ENCODE data around the gene SF3A2. TPM values are rescaled to one million over a fixed set of nuclear protein-coding genes. Genes with fewer than 3 reads are reported as not detected.

SF3A2 gene
- total and polyA plus RNA-seq, 4 donors = 23.8 to 64.9 (median 59.1) TPM

DNA sequence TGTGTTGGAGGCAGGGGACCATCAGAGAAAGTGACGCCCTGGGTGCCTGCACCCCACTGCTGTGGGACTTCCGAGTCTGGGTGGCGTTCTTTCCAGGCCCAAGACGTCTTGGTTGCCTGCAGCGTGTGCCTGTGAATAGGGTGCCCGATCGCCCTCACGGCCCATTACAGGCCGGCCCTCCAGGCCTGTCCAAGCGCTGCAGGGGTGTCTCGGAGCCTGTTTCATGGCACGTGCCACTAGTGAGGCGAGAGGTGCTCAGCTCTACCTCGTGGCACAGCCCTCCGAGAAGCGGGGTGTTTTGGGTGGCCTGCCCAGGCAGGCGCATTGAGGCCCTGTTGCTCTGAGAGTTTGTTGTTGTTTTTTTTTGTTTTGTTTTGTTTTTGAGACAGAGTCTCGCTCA, 42.8 kb upstream of the SF3A2 start:
- no peaks in the 10 kb centered on the region for H3K9me3 ChIP-seq (ENCODE audit: control insufficient read depth, low read length)
- H3K27ac ChIP-seq (ENCODE audit: low read depth in 1 of 2, low read length in 2 of 2) = no peak overlapping the region
- no peak overlapping the region for H3K4me3 ChIP-seq (ENCODE audit: low read length in 2 of 2)
- 95 to 97% methylated on average over 18 of the region's 18 CpGs for WGBS, 2 donors
- intact Hi-C loops (cut with DNase I) = no loop called here
- DNase-seq (no peak), ATAC-seq (ENCODE audit: low FRiP score) (no peak)
- no peaks in the 10 kb centered on the region for H3K27me3 ChIP-seq (ENCODE audit: control insufficient read depth in 1 of 2, insufficient read depth in 2 of 2, low read length in 1 of 2)
- H3K36me3 ChIP-seq (ENCODE audit: control insufficient read depth in 1 of 2, insufficient read depth in 2 of 2, low read length in 1 of 2) = no peaks in the 10 kb centered on the region
- H3K4me1 ChIP-seq (ENCODE audit: control insufficient read depth in 1 of 2, insufficient read depth in 2 of 2, low read length in 2 of 2) = no peaks in the 10 kb centered on the region

DNA sequence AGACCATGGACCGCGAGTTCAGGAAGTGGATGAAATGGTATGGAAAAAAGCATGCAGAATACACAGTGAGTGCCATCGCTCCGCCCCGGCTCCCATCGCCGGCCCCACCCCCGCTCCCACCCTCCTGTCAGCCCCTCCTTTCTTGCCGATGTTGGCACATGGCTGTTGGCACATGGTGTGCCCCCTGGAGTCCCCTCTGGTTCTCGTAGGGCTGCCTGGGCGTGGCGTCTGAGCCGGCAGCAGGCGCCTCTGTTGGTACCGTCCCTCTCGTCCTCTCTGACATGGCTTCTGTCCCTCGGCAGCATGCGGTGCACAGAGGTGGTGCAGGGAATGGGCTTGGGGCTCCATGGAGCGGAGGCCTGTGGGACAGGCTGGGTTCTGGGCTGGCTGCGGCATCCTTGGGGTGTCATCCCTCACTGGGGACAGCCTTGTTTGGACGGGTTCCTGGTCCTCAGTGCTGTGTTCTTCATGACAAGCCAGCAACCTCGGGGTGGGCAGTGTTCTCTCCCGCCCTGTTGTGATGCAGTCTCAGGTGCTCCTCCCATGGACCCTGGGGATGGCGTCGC, 42.0 kb upstream of the SF3A2 start:
- intact Hi-C loops (cut with DNase I) = loop anchor here in 1 of 2 donors (5.0 kb wide), 1 partner anchor 37 kb away; no protein-coding TSS in a partner anchor
- H3K9me3 ChIP-seq (ENCODE audit: control insufficient read depth, low read length) = no peaks in the 10 kb centered on the region
- WGBS, 2 donors = 81 to 85% methylated on average over 25 of the region's 25 CpGs
- no peaks in the 10 kb centered on the region for H3K4me1 ChIP-seq (ENCODE audit: control insufficient read depth in 1 of 2, insufficient read depth in 2 of 2, low read length in 2 of 2)
- H3K27me3 ChIP-seq (ENCODE audit: control insufficient read depth in 1 of 2, insufficient read depth in 2 of 2, low read length in 1 of 2) = no peaks in the 10 kb centered on the region
- H3K4me3 ChIP-seq (ENCODE audit: low read length in 2 of 2) = no peak overlapping the region
- no peak overlapping the region for H3K27ac ChIP-seq (ENCODE audit: low read depth in 1 of 2, low read length in 2 of 2)
- H3K36me3 ChIP-seq (ENCODE audit: control insufficient read depth in 1 of 2, insufficient read depth in 2 of 2, low read length in 1 of 2) = no peaks in the 10 kb centered on the region
- DNase-seq (no peak), ATAC-seq (ENCODE audit: low FRiP score) (no peak)

DNA sequence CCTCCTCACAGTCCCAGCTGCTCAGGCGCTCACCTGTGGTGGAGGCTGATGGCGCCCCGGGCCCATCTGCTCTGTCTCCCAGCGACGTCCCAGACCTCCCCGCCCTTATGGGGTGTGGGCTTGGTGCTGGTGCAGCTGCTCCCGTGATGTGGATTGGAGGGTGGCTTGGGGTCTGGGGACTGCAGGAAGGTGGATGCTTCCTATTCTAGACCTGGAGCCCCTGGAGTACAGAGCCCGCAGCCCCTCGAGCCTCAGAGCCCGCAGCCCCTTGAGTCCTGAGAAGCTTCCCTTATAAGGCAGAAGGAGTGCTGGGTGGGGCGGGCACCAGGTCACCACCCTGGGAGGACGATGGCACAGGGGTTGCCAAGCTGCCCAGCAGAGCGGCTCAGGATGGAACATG, 41.3 kb upstream of the SF3A2 start:
- Histone ChIP-seq H3K27me3 (ENCODE audit: control insufficient read depth in 1 of 2, insufficient read depth in 2 of 2, low read length in 1 of 2) (no peaks in the 10 kb centered on the region), H3K9me3 (ENCODE audit: control insufficient read depth, low read length) (no peaks in the 10 kb centered on the region), H3K4me3 (ENCODE audit: low read length in 2 of 2) (no peak overlapping the region), H3K36me3 (ENCODE audit: control insufficient read depth in 1 of 2, insufficient read depth in 2 of 2, low read length in 1 of 2) (no peaks in the 10 kb centered on the region), H3K4me1 (ENCODE audit: control insufficient read depth in 1 of 2, insufficient read depth in 2 of 2, low read length in 2 of 2) (no peaks in the 10 kb centered on the region), H3K27ac (ENCODE audit: low read depth in 1 of 2, low read length in 2 of 2) (no peak overlapping the region)
- WGBS, 2 donors = 93 to 95% methylated on average over 13 of the region's 13 CpGs
- ATAC-seq (ENCODE audit: low FRiP score) (no peak), DNase-seq (no peak)
- intact Hi-C loops (cut with DNase I) = loop anchor here in 1 of 2 donors (5.0 kb wide), 1 partner anchor 38 kb away; no protein-coding TSS in a partner anchor

DNA sequence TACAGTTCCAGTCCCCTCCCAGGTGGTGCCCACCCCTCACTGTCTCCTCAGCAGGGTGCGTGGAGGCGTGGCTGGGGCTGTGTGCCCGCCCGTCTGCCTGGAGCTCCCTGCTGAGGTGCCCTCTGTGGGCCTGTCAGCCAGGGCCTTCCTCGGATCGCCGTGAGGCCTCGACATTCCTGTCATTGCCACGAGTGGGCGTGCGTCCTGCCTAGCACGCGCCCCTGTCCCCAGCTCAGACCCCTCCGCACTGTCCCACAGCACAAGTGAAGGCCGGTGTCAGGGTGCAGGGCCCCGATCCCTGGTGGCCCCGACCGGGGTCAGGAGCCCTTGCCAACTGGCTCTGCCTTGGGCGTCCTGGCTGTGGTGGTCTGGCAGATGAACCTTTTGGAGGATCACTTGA, 40.7 kb upstream of the SF3A2 start:
- 94 to 95% methylated on average over 19 of the region's 19 CpGs for WGBS, 2 donors
- ATAC-seq (ENCODE audit: low FRiP score) = no peak
- DNase-seq = no peak
- Histone ChIP-seq H3K4me3 (ENCODE audit: low read length in 2 of 2) (no peak overlapping the region), H3K27ac (ENCODE audit: low read depth in 1 of 2, low read length in 2 of 2) (no peak overlapping the region), H3K4me1 (ENCODE audit: control insufficient read depth in 1 of 2, insufficient read depth in 2 of 2, low read length in 2 of 2) (no peaks in the 10 kb centered on the region), H3K9me3 (ENCODE audit: control insufficient read depth, low read length) (no peaks in the 10 kb centered on the region), H3K27me3 (ENCODE audit: control insufficient read depth in 1 of 2, insufficient read depth in 2 of 2, low read length in 1 of 2) (no peaks in the 10 kb centered on the region), H3K36me3 (ENCODE audit: control insufficient read depth in 1 of 2, insufficient read depth in 2 of 2, low read length in 1 of 2) (no peaks in the 10 kb centered on the region)
- intact Hi-C loops (cut with DNase I) = loop anchor here in 1 of 2 donors (5.0 kb wide), 1 partner anchor 39 kb away; no protein-coding TSS in a partner anchor

DNA sequence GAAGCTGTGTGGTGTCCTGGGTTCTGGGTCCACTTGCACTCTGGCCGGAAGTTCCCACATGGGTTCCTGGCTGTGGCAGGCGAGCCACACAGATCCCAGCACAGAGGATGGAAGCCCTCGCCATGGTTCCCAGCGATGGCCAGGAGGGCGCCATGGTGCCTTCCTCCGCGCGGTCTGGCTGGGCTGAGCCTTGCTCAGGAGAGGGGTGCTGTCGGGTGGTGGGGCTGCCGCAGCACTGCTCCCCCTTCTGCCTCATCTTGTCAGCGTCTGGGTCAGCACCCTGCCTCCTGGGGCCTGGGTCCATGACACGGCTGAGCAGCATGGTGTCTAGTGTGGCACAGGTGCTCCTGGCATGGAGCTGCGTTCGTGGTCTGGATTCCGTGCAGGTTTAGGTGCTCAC, 39.4 kb upstream of the SF3A2 start:
- no peak for ATAC-seq (ENCODE audit: low FRiP score)

DNA sequence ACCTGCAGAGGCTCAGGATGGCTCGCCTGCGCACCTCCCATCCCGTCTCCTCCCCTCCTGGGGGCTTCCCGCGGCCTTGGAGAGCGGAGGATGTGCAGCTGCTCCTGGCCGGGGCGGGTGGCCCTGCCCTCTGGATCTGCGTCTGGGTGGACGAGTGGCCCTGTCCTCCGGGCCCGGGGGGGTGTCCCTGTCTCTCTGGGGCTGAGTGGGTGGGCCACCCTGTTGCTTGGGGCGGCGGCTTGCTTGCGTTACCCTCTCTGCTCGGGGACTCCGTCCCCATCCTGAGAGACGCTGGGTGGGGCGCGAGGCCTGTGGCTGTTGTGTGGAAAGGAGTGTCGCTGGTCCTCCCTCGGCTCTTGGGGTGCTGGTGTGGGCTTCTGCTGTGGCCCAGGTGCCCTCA, 38.3 kb upstream of the SF3A2 start:
- no peaks in the 10 kb centered on the region for H3K36me3 ChIP-seq (ENCODE audit: control insufficient read depth in 1 of 2, insufficient read depth in 2 of 2, low read length in 1 of 2)
- 87 to 89% methylated on average over 19 to 22 of the region's 22 CpGs for WGBS, 2 donors
- H3K4me1 ChIP-seq (ENCODE audit: control insufficient read depth in 1 of 2, insufficient read depth in 2 of 2, low read length in 2 of 2) = no peaks in the 10 kb centered on the region
- no peaks in the 10 kb centered on the region for H3K9me3 ChIP-seq (ENCODE audit: control insufficient read depth, low read length)
- no peak overlapping the region for H3K27ac ChIP-seq (ENCODE audit: low read depth in 1 of 2, low read length in 2 of 2)
- DNase-seq = no peak
- intact Hi-C loops (cut with DNase I) = loop anchor here in 1 of 2 donors (5.0 kb wide), 1 partner anchor 41 kb away; no protein-coding TSS in a partner anchor
- H3K4me3 ChIP-seq (ENCODE audit: low read length in 2 of 2) = no peak overlapping the region
- no peak for ATAC-seq (ENCODE audit: low FRiP score)
- no peaks in the 10 kb centered on the region for H3K27me3 ChIP-seq (ENCODE audit: control insufficient read depth in 1 of 2, insufficient read depth in 2 of 2, low read length in 1 of 2)

More for the DNA sequence above, 39.4 kb upstream of the SF3A2 start:
- no peaks in the 10 kb centered on the region for H3K4me1 ChIP-seq (ENCODE audit: control insufficient read depth in 1 of 2, insufficient read depth in 2 of 2, low read length in 2 of 2)
- WGBS, 2 donors = 91 to 92% methylated on average over 15 of the region's 15 CpGs
- H3K27me3 ChIP-seq (ENCODE audit: control insufficient read depth in 1 of 2, insufficient read depth in 2 of 2, low read length in 1 of 2) = no peaks in the 10 kb centered on the region
- no peak for DNase-seq
- no peak overlapping the region for H3K27ac ChIP-seq (ENCODE audit: low read depth in 1 of 2, low read length in 2 of 2)
- H3K4me3 ChIP-seq (ENCODE audit: low read length in 2 of 2) = no peak overlapping the region
- intact Hi-C loops (cut with DNase I) = loop anchor here in 1 of 2 donors (5.0 kb wide), 1 partner anchor 40 kb away; no protein-coding TSS in a partner anchor
- no peaks in the 10 kb centered on the region for H3K9me3 ChIP-seq (ENCODE audit: control insufficient read depth, low read length)
- no peaks in the 10 kb centered on the region for H3K36me3 ChIP-seq (ENCODE audit: control insufficient read depth in 1 of 2, insufficient read depth in 2 of 2, low read length in 1 of 2)

DNA sequence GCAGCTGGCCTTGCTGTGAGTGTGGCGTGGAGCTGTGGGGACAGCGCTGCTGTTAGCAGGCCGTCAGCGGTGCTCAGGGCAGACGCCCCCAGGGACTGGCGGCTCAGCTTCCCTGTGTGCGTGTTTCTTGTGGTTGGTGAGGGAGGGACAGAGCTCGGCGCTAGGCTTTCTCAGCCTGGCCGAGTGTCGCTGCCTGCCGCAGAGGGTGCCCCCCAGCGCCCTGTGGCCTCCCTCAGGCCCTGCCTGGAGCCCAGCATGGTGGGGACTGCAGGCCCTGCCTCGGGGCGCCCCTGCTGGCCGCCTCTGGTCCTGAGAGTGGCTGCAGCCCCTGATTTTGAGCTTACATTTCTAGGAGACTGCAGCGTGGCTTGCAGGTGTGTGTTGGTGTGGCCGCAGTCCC, 37.4 kb upstream of the SF3A2 start:
- H3K4me1 ChIP-seq (ENCODE audit: control insufficient read depth in 1 of 2, insufficient read depth in 2 of 2, low read length in 2 of 2) = no peaks in the 10 kb centered on the region
- no peaks in the 10 kb centered on the region for H3K27me3 ChIP-seq (ENCODE audit: control insufficient read depth in 1 of 2, insufficient read depth in 2 of 2, low read length in 1 of 2)
- H3K27ac ChIP-seq (ENCODE audit: low read depth in 1 of 2, low read length in 2 of 2) = no peak overlapping the region
- intact Hi-C loops (cut with DNase I) = loop anchor here in 1 of 2 donors (5.0 kb wide), 1 partner anchor 42 kb away; no protein-coding TSS in a partner anchor
- H3K36me3 ChIP-seq (ENCODE audit: control insufficient read depth in 1 of 2, insufficient read depth in 2 of 2, low read length in 1 of 2) = no peaks in the 10 kb centered on the region
- no peaks in the 10 kb centered on the region for H3K9me3 ChIP-seq (ENCODE audit: control insufficient read depth, low read length)
- H3K4me3 ChIP-seq (ENCODE audit: low read length in 2 of 2) = no peak overlapping the region
- DNase-seq (no peak), ATAC-seq (ENCODE audit: low FRiP score) (no peak)
- WGBS, 2 donors = 59 to 62% methylated on average over 18 of the region's 18 CpGs

DNA sequence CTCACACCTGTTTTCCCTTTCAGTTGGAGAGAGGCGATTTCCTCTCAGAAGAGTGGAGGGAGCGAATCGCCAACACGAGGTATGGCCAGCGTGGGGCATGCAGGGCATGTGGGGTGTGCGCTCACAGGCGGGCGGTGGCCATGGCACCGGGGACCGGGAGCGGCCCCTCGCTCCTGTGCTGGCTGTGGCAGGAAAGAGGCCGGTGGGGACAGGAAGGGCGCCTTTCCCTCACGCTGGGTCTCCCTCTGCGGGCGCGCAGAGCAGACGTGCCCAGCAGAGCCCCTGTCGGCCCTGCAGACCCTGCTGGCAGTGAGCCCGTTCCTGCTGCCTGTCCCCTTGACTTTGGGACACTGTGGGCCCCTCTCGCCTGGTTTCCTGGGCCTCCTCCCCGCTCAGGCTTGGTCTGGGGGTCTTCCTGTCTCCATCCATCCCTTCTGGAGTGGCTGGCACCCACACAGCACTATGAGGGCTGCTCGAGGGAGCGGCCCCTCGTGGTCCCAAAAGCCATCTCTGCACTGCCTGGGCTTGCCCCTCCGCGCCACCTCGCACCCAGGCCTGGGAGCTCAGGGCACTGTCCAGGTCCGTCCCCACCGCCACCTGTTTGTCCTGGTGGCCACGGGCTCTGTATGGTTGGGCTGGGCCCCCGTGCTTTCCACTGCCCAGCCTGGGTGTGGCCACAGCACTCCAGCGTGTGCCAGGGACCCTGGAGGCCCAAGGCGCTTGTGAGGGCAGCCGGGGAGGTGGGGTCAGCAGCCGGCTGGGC, 36.6 kb upstream of the SF3A2 start:
- Histone ChIP-seq H3K9me3 (ENCODE audit: control insufficient read depth, low read length) (no peaks in the 10 kb centered on the region), H3K36me3 (ENCODE audit: control insufficient read depth in 1 of 2, insufficient read depth in 2 of 2, low read length in 1 of 2) (no peaks in the 10 kb centered on the region), H3K4me1 (ENCODE audit: control insufficient read depth in 1 of 2, insufficient read depth in 2 of 2, low read length in 2 of 2) (no peaks in the 10 kb centered on the region), H3K27ac (ENCODE audit: low read depth in 1 of 2, low read length in 2 of 2) (no peak overlapping the region), H3K27me3 (ENCODE audit: control insufficient read depth in 1 of 2, insufficient read depth in 2 of 2, low read length in 1 of 2) (no peaks in the 10 kb centered on the region), H3K4me3 (ENCODE audit: low read length in 2 of 2) (no peak overlapping the region)
- WGBS, 2 donors = 92 to 94% methylated on average over 36 to 37 of the region's 37 CpGs
- DNase-seq (no peak), ATAC-seq (ENCODE audit: low FRiP score) (no peak)
- intact Hi-C loops (cut with DNase I) = loop anchor here in 1 of 2 donors (5.0 kb wide), 1 partner anchor 43 kb away; no protein-coding TSS in a partner anchor

Measured in aorta (tissue), 5 donors.